GM19099 (cell line): ENCODE results near the gene EIF4A3.

ENCODE experiments used
- POLR2A ChIP-seq: IDR thresholded peaks from 3 replicates; pipeline ENCODE4 v1.6.1; 2011; ENCODE audit warnings: low read depth; ENCODE audit not compliant: insufficient read length; ENCODE audit errors: extremely low read depth

Gene EIF4A3

GRCh38 chr17:80146121-80147034, 550 bp downstream of the EIF4A3 start:
- no peak for TF ChIP-seq POLR2A

GRCh38 chr17:80145076-80146075, 1.6 kb downstream of the EIF4A3 start:
- no peak for TF ChIP-seq POLR2A

- TF ChIP-seq POLR2A = no peak
These were observed 4.0 kb downstream of the EIF4A3 start for GRCh38 chr17:80142929-80143328.

GRCh38 chr17:80141463-80142165, 5.3 kb downstream of the EIF4A3 start:
- no peak for TF ChIP-seq POLR2A

DNA sequence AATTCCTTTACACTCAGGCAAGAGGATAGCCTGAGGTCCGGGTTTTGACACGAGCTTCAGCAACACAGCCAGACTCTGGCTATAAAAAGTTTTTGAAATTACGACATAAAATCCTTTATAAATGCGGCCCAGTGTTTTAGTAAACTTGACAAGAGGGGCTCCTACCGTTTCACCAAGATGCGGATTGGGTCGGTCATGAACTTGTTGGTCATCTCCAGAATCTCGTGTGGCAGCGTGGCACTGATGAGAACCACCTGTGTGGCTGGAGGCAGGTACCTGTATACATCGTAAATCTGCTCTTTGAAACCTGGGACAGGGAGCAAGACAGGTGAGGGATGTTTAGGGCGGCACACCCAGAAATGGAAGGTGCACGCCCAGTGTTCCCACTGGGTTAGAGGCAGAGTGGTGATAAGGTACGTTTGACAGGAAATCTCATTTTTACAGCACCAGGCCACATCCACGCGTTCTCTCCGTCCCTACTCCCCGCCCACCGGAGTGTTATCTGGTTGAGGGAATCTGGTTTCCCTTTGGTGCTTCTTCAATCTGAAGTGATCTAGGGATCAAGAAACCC, 8.0 kb downstream of the EIF4A3 start:
- TF ChIP-seq POLR2A = no peak

DNA sequence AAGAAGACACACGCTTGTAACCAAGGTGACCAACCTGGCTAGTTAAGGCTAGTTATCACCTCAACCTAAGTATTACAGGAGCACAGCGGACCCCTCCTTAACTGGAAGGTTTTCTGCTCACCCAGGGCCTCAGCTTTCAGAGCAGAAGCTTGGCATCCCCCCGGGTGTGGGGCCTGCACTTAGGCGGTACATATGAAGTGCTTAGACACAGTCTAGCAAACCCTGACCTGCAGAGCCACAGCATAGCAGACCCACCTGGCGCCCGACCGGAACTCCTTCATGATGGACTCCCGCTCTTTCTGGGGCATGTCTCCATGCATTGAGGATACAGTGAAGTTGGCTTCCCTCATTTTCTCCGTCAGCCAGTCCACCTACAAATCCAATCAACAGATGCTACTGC, 9.8 kb downstream of the EIF4A3 start:
- no peak for TF ChIP-seq POLR2A

DNA sequence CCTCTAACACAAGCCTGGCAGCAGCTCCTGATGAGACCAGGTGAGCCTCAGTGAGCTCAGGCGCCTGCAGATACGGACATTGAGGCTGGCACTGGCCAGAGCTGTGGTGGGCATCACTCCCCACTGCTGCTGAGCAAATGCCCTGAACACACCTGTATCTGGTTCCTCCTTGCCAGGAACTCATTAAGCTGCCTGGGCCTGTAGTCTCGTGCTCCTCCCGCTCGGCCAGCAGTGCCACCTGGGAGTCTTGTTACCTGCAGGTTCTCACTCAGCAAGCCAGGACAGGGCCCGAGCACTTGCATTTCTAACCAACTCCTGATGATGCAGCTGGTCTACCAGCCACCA, 13.3 kb downstream of the EIF4A3 start:
- no peak for TF ChIP-seq POLR2A

DNA sequence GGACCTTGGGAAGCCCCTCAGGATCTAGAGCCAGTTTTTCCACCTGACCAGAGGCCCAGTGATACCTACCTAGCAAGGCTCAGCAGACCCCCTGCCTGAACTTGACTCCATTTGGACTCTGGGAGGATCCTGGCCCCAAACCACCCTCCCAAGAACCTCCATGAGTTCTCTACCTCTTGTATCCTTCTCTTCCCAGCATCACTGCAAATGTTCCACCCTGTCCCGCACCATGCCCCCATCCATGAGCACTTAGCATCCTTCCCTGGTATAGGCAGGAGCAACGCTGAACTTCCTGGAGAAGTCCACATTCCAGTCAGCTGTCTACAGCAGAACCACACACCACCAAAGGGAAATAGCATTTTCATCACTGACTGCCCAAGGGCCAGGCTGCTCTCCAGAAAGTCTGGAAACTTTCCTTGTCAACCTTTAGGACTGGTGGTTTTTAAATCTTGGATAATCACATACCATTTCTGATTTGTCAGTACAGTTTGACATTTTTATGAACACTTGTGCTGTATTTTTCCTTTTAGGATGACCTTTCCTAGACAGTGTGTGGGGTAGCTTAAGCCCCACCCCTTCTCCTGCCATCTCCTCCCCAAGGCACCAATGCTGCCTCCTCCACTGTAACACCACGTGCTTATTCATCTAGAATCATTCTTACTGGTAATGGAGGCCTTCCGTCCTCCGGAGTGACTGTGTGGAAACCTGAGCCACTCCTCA, 13.9 kb downstream of the EIF4A3 start:
- TF ChIP-seq POLR2A = no peak

DNA sequence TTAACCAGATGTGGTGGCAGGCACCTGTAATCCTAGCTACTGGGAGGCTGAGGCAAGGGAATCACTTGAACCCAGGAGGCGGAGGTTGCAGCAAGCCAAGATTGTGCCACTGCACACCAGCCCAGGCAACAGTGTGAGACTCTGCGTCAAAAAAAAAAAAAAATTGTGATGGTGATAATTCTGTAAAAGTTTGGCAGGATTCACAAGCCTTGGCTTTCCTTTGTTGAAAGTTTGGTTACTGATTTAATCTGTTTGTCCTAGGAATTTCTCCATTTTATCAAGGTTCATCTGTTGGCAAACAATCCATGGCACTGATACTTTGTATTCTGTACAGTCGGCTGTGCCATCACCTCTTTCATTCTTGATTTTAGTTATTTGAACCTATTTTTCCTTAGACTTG, 15.9 kb downstream of the EIF4A3 start:
- no peak for TF ChIP-seq POLR2A

GRCh38 chr17:80129006-80129565, 17.8 kb downstream of the EIF4A3 start:
- TF ChIP-seq POLR2A = no peak

DNA sequence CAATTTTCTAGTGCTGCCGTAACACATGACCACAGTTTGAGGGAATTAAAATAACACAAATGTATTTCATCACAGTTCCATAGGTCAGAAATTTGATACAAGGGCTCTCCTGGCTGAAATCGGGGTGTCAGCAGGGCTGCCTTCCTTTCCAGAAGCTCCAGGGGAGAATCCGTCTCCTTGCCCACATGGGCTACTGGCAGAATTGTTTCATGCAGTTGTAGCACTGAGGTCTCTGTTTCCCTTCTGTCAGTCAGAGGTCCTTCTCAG, 20.5 kb downstream of the EIF4A3 start:
- no peak for TF ChIP-seq POLR2A

GRCh38 chr17:80125656-80126448, 21.1 kb downstream of the EIF4A3 start:
- TF ChIP-seq POLR2A = no peak

DNA sequence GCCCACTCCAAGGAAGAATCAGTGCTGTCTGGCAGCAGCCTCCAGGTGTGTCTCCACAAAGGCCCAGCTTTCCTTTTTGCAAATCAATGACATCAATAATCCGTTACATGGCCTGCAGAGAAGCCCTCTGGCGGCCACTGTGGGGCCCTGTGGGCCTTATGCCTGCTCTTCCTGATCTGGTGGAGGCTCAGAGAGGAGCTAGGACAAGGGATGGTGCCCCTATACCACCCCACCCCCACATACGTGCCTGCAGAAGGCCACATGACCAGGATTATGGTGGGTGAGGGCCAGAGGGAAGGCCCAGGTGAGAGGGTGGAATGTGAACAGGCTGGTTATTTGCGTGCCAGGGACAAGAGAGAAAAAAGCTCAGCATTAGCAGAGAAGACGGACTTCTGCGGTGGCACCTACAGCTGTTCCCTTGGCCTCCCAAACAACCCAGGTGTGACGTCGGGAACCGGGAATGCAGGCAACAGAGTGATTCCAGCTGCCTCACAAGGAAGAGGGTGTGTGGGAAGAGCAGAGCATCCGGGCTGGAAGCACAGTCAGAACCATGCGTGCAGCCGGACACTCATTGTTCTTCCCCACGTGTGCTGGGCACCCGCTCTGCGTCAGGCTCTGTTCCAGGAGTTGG, 22.5 kb downstream of the EIF4A3 start:
- TF ChIP-seq POLR2A = no peak
